Measurements from ENCODE around the gene TRIM9.

- TF ChIP-seq CTCF (IDR thresholded peaks at IDR 0.05) = no peak
- TF ChIP-seq POLR2A (IDR thresholded peaks at IDR 0.05) = no peak
Observed at GRCh38 chr14:50985124-50985858, 109.6 kb downstream of the TRIM9 start.

Measured in thyroid gland (tissue), 4 donors.